GM21381 (cell line): ENCODE results near the gene KRTAP16-1.
"Not testable (repeated sequence)": the region's sequence is repeated elsewhere in the genome, so short reads cannot be mapped to it uniquely, and the experiment has no call there.

Experiments
- ATAC-seq: cut with Tn5 transposase; IDR thresholded peaks from one replicate; pipeline ENCODE4 v1.9.1; 2021; ENCODE audit warnings: mild to moderate bottlenecking, moderate library complexity; ENCODE audit not compliant: unreplicated experiment

Gene KRTAP16-1, protein sequence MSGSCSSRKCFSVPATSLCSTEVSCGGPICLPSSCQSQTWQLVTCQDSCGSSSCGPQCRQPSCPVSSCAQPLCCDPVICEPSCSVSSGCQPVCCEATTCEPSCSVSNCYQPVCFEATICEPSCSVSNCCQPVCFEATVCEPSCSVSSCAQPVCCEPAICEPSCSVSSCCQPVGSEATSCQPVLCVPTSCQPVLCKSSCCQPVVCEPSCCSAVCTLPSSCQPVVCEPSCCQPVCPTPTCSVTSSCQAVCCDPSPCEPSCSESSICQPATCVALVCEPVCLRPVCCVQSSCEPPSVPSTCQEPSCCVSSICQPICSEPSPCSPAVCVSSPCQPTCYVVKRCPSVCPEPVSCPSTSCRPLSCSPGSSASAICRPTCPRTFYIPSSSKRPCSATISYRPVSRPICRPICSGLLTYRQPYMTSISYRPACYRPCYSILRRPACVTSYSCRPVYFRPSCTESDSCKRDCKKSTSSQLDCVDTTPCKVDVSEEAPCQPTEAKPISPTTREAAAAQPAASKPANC

DNA sequence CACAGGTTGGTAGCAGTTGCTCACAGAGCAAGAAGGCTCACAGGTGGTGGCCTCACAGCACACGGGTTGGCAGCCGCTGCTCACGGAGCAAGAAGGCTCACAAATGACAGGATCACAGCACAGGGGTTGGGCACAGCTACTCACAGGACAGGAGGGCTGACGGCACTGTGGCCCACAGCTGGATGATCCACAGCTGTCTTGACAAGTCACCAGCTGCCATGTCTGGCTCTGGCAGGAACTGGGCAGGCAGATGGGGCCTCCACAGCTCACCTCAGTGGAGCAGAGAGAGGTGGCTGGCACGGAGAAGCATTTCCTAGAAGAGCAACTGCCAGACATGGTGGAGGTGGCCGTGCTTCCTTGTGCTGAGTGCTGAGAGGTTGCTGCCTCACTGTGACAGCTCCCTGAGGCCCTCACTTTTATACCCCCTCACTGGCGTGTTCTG is at the start of gene KRTAP16-1:
Gene KRTAP16-1, minus strand, starts transcription at position 392 of the 442 bp plus-strand sequence. Its CDS starts 56 bp downstream, at position 336.
- ATAC-seq: no peak

DNA sequence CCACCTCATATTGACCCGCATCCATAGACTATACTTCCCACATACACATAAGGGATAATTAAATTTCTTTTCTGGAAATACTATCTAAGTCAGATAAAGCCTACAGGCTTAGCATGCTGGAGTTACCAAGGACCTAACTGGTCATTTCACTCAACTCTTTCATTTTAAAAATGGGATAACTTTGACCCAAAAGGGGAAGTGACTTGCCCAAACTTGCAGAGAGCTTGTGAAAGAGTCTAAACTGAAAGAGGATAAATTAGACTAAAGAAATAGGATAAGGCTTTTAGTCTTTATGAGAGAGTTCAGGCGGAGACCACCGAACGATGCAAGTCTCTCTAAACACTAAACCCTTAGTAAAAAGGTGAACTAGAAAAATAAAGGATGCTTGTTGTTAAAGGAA is 45.4 kb upstream of the KRTAP16-1 start:
- no peak for ATAC-seq

DNA sequence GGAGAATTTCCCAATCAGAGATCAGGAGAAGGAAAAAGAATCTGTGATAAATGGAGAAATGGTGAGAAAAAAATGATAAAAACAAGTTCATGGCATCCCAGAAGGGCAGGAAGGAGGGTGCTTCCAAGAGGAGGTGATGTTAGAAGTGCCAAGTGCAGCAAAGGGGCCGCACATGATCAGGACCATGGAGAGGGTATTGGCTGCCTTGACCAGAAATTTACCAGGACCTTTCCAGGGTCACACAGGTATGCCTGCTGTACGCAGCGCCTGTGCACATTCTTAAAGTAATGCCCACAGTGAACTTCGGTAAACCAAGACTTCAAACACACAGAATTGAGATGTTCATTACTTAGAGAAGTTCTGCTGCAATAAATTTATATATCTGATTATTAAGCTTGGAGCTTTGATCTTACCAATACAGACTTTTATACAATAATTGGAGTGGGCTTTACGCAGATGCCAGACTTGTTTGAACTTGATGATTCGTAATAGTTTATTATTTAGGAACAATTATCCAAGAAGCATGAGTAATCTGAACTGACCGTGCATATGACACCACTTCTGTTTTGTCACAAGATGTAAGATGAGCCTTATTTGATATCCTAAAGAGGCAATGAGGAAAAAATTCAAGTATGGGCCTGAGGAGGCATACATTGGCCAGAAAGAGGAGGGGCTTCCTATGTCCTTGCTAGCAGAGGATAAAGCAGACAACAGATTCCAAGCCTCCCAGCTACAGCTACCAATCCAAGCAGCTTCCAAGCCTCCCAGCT is 43.7 kb upstream of the KRTAP16-1 start:
- ATAC-seq: no peak

DNA sequence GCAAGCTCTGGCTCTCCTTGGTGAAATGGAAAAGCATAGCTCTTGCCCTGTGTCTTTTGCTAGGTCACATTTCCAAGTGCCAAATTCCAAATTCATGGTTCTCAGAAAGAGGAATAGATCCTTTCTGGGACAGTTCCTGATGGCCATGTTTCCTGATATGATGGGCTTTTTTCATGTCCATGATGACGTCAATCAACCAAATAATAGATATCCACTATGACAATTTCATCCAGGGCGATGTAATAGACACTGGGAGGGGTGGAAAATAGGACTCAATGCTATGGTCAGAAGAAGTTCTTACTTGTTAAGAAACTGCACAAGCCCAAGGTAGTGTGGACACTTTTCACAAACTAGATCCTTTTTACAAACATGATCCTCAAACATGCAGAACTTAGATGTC is 42.1 kb upstream of the KRTAP16-1 start:
- ATAC-seq: no peak

DNA sequence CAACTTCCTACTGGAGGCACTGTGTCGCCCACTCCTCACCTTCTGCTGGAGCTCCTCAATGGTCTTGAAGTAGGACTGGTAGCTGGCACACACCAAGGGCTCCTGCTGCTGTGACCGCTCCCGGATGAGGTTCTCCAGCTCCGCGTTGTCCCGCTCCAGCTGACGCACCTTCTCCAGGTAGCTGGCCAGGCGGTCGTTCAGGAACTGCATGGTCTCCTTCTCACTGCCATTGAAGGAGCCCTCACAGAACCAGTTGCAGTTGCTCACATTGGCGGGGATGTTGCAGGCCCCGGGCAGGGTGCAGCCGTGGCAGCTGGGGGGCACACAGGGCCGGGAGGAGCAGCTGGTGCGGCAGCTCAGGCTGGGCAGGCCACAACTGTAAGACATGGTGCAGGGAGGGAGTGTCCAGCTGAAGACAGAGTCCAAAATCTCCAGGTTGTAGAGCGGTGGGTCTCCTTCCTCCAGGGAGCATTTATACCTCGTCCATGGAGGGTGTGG is 41.3 kb upstream of the KRTAP16-1 start, which contains the start of gene KRT33A:
Gene KRT33A, minus strand, starts transcription at position 448 of the 498 bp plus-strand sequence. Its CDS starts 61 bp downstream, at position 387.
- not testable (repeated sequence) for ATAC-seq

DNA sequence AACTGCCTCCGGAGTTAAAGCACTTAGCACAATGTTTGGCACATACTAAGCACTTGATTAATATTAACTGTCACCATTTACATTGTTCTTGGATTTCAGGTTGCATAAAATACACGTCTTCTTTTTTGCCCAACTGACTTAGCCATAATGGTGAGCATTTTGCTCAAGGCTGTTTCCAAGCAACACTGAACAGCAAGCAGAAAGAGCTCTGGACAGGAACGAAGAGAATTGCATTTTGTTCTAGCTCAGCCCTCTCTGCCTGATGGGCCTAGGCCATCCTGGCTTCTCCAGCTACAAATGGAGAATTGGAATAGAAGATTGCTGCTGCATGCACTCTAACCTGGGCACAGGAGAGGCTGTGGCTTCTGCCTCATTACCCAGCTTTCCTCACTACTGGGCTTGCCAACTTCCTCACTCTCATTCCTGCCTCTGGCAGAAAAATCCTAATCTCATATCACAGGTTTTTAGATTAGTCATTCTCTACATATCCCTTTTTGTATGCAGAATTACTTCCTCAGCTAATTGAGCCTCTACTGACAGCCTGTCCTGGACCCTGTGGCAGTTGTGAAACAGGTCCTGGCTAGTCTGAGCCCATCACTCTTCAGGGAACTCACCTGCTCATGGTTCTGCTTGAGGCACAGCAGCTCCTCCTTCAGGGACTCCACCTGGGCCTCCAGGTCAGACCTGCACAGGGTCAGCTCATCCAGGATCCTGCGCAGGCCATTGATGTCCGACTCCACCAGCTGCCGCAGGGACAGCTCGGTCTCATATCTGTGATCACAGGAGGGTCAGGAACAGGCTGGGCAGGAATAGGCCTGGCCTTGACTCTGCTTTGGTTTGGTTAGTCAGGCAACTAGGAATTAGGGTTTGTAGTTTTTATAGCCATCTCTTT is 39.0 kb upstream of the KRTAP16-1 start:
- ATAC-seq: no peak

DNA sequence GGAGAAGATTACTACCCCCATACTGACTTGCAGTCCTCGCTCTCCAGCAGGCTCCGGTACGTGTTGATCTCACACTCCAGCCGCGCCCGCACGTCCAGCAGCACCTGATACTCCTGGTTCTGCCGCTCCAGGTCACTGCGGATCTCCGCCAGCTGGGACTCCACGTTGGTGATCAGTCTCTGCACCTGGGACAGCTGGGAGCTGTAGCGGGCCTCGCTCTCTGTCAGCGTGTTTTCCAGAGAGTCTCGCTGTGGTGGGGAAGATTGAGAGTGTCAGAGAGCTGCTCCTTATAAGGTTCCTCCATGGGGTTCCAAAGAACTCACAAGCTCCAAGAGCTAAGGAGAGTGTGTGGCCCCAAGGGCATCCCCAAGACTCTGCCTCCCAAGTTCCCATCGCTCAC is 37.3 kb upstream of the KRTAP16-1 start:
- not testable (repeated sequence) for ATAC-seq

DNA sequence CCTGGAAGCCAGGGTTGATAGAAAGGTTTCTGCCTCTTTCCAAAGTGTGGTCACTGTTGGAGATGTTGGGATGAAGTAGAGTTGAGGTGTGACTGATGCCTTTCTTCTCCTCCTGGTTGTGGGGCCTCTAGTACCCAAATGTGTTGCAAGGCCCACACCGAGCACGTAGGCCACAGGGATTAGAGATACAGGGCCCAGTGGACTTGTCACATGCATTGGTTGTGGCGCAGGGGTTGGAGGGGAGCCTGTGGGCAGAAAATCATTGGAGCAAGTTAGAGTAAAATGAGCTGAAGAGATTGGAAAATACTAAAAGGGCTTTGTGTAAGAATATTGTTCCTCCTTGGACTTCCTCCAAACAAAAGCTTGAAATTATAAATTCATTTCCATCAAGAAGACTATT is 36.9 kb upstream of the KRTAP16-1 start:
- no peak for ATAC-seq

DNA sequence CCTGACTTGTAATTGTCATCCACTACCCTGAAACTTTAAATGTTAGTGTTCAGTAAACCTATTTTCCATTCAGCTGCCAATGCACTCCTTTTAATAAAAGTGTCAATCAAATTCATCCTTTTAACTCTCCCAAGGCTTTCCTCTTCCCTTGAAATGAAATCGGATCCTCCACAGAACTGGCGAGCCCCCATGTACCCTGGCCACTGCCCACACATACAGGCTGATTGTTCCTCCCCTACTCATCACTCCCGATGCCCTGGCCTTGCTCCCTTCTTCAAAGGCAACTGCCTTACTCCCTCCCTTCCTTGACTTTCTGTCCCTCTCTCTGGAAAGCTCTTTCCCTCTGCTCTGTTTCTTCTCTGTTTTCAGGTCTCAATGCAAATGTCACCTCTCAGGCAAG is 33.9 kb upstream of the KRTAP16-1 start:
- no peak for ATAC-seq

DNA sequence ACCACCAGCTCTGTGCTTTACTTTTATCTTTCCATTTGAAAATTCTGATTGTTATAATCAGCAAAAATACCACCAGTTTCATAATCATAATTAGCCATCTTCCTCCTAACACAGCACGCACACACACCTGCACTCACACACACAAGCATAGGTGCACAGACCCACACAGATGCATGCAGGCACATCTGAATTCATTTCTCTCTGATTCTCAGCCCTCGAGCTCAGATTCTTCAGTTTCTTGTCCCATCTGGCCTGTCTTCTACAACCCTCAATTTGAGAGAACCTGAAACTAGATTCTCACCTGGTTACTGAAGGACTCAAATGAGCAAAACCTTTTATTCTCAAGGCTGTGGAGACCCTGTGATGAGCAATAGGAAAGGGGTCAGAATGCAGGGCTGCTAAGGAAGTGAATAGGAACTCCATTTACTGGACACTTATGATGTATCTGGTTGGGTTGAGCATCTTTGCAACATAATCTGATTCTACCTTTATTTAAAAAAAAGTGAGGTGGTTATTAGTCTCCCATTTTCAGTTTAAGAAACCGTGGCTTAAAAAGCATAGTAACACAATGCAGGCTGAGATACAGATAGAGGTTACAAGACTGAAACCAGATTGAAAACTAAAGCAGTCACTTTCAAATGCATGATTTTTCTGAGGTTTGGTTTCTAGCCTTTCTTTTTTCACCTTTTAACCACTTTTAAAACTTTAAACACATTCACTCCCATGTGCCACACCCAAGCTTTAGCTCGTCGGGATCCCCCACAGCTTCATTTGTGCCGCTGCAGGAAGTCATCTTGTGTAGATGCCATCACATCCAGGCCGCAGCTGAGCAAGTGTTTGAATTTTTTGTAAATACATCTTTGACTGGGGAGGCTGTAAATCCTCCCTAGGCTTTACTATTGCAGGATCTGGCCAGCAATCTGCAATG is 32.1 kb upstream of the KRTAP16-1 start:
- no peak for ATAC-seq

DNA sequence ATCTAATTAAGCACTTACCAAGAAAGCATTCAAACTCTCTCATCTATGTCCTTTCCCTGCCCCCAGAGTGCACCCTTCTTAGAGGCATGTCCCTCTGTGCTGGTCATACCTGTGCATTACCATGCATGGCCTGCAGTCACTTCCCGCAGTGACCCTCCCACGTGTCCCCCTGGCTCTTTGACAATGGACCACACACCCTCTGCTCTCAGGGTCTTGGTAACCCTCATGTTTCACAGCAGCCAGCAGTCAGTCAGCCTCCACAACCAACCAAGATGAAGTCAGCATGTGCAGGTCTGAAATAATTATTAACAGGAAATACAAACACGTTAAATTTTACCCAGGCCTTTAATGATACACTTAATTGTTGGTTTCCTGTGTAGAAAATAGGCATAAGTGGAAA is 31.4 kb upstream of the KRTAP16-1 start:
- ATAC-seq: no peak

DNA sequence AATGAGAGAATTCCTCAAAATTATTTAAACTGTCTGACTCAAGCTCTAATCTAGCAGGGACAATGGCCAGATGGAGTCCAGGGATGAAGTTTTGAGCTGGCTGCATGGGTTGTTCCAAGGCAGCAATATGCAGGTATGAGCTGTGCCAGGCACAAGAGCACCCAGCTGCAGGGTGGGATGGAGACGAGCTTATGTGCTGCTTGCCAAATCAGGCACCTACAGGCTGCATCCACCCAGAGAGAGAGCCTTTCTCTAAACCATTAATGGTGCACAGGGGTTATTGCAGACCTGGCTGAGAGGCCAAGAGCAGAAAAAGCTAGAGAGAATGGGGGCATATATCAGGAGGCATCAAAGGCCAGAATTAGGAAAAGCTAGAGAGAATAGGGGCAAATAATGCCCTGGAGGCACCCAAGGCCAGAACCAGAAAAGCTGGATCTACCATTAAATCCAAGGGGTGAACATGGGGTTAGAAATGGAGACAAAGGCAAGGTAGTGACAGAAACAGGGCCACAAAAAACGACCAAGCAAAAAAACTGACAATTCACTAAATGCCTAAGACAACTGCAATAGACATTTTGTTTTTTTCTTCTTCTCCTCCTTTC is 30.6 kb upstream of the KRTAP16-1 start:
- no peak for ATAC-seq

DNA sequence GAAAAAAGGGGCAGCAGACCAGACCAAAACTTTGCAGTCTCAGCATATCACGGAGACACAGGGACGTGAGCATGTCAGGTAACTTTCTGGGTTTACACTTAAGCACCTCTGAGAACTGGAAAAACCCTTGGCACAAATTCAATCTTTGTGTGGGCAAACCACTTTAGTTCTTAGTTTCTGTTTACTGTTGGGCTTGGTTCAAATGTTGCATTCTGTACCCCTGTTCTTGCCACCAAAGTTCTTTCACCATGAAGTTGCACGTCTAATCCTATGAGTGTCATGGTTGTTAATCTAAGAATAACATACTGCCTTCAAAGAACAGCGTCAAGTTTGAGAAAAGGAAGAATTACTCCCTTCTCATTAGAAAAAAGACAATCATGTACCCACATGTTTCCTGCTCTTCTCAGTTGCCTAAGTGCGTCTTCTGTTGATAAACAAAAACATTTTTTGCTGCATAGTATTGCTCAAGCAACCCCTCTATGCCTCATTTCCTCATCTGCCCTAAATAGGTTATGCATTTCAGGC is 29.9 kb upstream of the KRTAP16-1 start:
- ATAC-seq: peak; percentile 49

DNA sequence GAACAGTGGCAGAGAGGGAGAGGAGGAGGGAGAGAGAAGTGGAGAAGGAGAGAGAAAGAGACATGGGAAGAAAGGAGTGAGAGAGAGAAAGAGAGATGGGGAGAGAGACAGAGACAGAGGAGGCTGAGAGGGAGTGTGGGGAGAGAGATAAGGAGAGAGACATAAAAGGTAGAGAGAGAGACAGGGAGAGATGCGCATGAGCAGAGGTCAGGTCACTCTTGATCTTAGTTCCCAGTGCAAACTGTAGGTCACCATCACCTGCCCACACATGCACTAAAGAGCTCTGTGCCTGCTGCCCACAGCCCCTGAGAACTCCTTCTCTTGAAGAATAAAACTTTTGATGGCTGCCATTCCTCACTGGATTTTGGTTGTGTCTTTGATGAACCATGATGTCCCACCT is 26.6 kb upstream of the KRTAP16-1 start:
- ATAC-seq: no peak

DNA sequence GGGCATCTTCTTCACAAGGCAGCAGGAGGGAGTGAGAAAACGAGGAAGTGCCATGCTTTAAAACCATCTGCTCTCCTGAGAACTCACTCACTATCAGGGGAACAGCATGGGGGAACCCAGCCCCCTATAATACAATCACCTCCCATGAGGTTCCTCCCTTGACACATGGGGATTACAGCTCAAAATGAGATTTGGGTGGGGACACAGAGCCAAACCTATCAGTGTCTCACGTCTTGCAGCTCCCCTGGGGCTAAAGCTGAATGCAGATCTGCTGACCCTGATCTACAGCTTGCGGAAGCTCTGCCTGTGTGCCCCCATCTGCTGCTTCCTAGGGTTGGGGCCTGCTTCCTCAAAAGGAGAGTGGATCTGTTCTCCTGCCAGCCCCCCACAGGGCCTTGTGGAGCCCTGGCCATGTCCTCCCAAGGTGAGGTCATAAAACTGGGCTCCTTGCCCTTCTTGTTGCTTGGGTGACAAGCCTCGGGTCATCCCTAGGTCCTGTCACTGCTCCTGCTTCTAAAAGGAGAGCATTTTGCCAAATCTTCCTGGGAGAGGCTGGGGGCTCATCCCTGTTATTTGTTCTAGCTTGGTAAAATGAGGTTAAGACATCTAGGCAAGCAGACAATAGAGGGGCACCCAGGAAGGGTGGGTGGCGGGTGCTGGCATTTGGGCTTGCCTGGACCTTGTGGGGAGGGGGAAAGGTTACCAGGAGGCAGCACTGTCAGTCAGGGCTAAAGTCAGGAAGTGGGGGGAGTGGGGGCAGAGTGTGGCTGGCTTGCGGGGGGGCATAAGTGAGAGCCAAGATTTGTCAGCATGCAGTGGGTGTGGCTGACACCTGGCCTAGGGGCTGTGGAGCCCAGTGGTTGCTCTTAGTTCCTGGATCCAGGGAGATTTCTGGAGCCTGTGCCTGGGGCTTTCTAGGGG is 25.5 kb upstream of the KRTAP16-1 start:
- ATAC-seq: no peak

DNA sequence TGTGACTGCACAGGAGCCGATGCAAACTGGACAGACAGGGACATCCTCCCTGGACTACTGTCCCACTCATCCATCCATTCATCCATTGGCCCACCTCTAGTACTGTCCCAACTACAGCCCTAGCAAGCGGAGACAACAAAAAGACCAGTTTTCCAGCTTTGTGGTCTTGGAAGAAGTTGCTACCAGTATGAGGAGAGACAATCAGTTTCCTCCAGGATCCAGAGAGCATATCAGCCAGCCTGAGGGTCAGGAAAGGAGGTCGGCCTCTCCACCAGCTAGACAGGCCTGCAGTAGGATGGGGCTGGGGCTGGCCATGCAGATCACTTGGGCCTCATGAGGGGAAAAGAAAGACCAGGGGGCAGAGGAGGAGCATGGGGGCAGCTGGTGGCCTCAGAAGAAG is 24.7 kb upstream of the KRTAP16-1 start:
- ATAC-seq: no peak

DNA sequence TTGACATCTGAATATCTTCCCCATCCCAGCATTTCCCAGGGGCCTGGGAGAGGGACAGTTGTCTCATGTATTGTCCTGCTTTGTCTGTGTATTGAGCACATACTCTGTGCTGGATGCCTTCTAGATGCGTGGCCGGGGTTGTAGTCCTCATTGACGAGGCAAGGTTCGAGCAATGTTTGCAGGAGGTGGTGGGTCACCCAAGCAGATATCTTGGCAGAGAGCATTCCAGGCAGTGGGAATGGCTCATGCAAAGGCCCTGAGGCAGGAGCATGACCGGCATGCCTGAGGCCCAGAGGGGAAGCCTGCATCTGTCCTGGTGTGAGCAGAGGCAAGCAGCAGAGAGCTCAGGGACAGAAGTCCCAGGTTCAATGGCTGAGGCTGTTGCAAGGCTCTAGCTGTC is 24.0 kb upstream of the KRTAP16-1 start:
- no peak for ATAC-seq

DNA sequence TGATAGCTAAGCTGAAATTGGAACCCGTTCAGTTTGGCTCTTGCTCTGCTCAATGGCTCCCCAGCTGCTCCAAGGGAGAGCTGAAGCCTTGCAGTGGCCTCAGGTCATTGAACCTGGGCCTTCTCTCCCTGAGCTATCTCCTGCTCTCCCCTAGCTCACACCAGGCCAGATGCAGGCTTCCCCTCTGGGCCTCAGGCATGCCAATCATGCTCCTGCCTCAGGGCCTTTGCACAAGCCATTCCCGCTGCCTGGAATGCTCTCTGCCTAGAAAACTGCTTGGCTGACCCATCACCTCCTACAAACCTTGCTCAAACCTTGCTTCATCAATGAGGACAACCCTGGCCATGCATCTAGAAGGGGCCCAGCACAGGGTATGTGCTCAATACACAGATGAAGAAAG is 23.1 kb upstream of the KRTAP16-1 start:
- ATAC-seq: no peak
